CD4-positive, alpha-beta T cell treated with Interleukin-15 for 1 hour (primary cell): ENCODE measurements around the gene PI4K2B.
"Not testable (repeated sequence)": the region's sequence is repeated elsewhere in the genome, so short reads cannot be mapped to it uniquely, and the experiment has no call there.

Experiments used
- DNase-seq: peaks from one replicate; pipeline ENCODE4 v3.0.0-alpha.2; 2020

The PI4K2B gene

GRCh38 chr4:25308306-25308705 lies 74.5 kb downstream of the PI4K2B start:
- no peak for DNase-seq

GRCh38 chr4:25308761-25309160 lies 74.9 kb downstream of the PI4K2B start:
- no peak for DNase-seq

GRCh38 chr4:25310066-25310802 lies 76.4 kb downstream of the PI4K2B start:
- DNase-seq = no peak

GRCh38 chr4:25310803-25311166 lies 77.0 kb downstream of the PI4K2B start:
- no peak for DNase-seq

- DNase-seq = peak; percentile 85
Measured at GRCh38 chr4:25312496-25313200, 78.8 kb downstream of the PI4K2B start, which contains the start of gene ZCCHC4. Gene ZCCHC4 (plus strand): TSS chr4:25312774. CDS start chr4:25312810, 36 bp downstream.

GRCh38 chr4:25313201-25313895 lies 79.5 kb downstream of the PI4K2B start:
- no peak for DNase-seq

GRCh38 chr4:25320336-25320735 lies 86.5 kb downstream of the PI4K2B start:
- DNase-seq = no peak

- no peak for DNase-seq
Measured at GRCh38 chr4:25320773-25321172, 86.9 kb downstream of the PI4K2B start.

DNA sequence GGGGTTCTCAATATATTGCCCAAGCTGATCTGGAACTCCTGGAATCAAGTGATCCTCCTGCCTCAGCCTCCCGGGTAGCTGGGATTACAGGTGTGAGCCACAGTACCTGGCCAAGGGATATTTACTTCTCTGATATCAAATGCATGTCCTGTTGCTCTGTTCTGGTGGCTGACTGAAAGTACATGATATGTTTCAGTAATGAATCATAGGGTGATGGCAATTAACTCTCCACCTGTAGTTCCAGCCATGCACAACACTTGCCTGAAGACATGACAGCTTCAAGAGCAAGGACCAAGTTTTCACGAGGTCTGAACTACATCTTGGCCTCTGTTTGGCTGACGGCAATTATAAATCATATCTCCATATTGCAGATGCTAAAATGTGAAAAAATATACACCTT lies 87.9 kb downstream of the PI4K2B start:
- DNase-seq = no peak

- not testable (repeated sequence) for DNase-seq
Measured at GRCh38 chr4:25328463-25328862, 94.6 kb downstream of the PI4K2B start.
